ENCODE data around the gene CHAT. TPM values are rescaled to one million over a fixed set of nuclear protein-coding genes. Genes with fewer than 3 reads are reported as not detected.

CHAT gene
- polyA plus RNA-seq, 4 donors = 0.15 to 0.85 (median 0.81) TPM; not detected in 1

DNA sequence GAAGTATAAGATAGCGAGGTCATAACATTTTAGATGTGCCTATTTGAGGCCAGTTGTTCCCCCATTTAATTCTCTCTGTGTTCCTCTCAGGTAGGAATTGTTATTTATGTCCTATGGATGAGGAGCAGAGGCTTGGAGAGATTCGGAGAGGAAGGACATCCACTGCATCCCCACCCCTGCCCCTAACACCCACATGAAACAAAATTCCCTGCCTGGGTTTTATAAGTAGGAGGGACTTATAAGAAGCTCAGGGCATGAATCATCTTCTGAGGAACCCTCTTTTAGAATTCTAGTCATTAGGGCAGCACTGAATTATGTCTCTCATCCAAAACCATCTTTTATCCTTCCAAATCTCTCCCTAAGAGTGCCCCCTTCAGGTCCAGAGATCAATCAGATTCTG is 5.0 kb downstream of the CHAT start:
- no peak for FAIRE-seq
- Histone ChIP-seq H3K27me3 (ENCODE audit: control insufficient read depth in 3 of 3, insufficient read depth in 3 of 3, low read length in 3 of 3) (peaks cover 3 to 52% (median 26%) of the 10 kb centered on the region in 3 donors), H3K9me3 (ENCODE audit: control insufficient read depth in 2 of 2, insufficient read depth in 1 of 2, low read depth in 1 of 2, low read length in 1 of 2) (no peaks in the 10 kb centered on the region), H3K4me3 (ENCODE audit: low read depth in 1 of 3, low read length in 3 of 3) (no peak overlapping the region), H3K36me3 (ENCODE audit: control insufficient read depth in 3 of 3, insufficient read depth in 2 of 3, low read depth in 1 of 3, low read length in 3 of 3) (no peaks in the 10 kb centered on the region), H3K27ac (ENCODE audit: low read depth in 1 of 3, low read length in 2 of 3) (no peak overlapping the region), H3K4me1 (ENCODE audit: control insufficient read depth in 3 of 3, insufficient read depth in 2 of 3, low read depth in 1 of 3, low read length in 2 of 3) (no peaks in the 10 kb centered on the region)
- 69 to 73% (median 72%) methylated on average over 2 of the region's 2 CpGs for WGBS, 3 donors
- DNase-seq = no peak

DNA sequence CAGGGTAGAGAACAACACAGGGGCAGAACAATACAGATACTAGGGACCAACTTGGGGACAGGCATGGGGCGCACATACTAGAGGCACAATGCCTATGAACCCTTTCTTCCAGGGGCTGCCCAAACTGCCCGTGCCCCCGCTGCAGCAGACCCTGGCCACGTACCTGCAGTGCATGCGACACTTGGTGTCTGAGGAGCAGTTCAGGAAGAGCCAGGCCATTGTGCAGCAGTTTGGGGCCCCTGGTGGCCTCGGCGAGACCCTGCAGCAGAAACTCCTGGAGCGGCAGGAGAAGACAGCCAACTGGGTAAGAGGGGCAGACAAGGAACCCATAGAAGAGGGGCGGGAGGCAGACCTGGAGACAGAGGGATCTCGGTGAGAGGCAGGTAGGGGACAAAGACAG is 5.8 kb downstream of the CHAT start:
- Histone ChIP-seq H3K4me3 (ENCODE audit: low read depth in 1 of 3, low read length in 3 of 3) (no peak overlapping the region), H3K27ac (ENCODE audit: low read depth in 1 of 3, low read length in 2 of 3) (no peak overlapping the region), H3K36me3 (ENCODE audit: control insufficient read depth in 3 of 3, insufficient read depth in 2 of 3, low read depth in 1 of 3, low read length in 3 of 3) (no peaks in the 10 kb centered on the region), H3K9me3 (ENCODE audit: control insufficient read depth in 2 of 2, insufficient read depth in 1 of 2, low read depth in 1 of 2, low read length in 1 of 2) (no peaks in the 10 kb centered on the region), H3K27me3 (ENCODE audit: control insufficient read depth in 3 of 3, insufficient read depth in 3 of 3, low read length in 3 of 3) (peaks cover 0 to 46% (median 23%) of the 10 kb centered on the region in 3 donors), H3K4me1 (ENCODE audit: control insufficient read depth in 3 of 3, insufficient read depth in 2 of 3, low read depth in 1 of 3, low read length in 2 of 3) (no peaks in the 10 kb centered on the region)
- FAIRE-seq (no peak), DNase-seq (no peak)
- 62 to 66% (median 62%) methylated on average over 10 of the region's 10 CpGs for WGBS, 3 donors

DNA sequence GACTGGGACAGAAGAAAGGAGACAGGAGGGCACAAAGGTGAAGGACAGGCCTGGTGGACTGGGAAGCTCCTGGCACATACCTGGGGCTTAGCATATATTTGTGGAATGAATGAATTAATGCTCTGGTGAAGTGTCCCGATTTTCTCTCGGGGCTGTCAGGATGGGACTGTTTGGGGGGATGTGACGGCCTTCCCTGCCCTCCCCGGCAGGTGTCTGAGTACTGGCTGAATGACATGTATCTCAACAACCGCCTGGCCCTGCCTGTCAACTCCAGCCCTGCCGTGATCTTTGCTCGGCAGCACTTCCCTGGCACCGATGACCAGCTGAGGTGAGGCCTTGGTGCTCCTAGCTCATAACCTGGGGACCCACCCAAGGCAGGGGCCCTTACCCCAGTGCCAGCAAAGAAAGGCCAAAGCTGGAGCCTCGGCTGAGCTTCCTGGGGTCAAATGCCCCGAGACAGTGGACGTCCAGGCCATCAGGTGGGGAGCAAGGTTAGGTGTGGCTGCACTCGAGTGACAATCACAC is 6.5 kb downstream of the CHAT start:
- 63 to 78% (median 71%) methylated on average over 12 of the region's 12 CpGs for WGBS, 3 donors
- FAIRE-seq (no peak), DNase-seq (no peak)
- H3K4me3 ChIP-seq (ENCODE audit: low read depth in 1 of 3, low read length in 3 of 3) = no peak overlapping the region
- no peaks in the 10 kb centered on the region for H3K36me3 ChIP-seq (ENCODE audit: control insufficient read depth in 3 of 3, insufficient read depth in 2 of 3, low read depth in 1 of 3, low read length in 3 of 3)
- H3K4me1 ChIP-seq (ENCODE audit: control insufficient read depth in 3 of 3, insufficient read depth in 2 of 3, low read depth in 1 of 3, low read length in 2 of 3) = no peaks in the 10 kb centered on the region
- peaks cover 0 to 39% (median 18%) of the 10 kb centered on the region in 3 donors for H3K27me3 ChIP-seq (ENCODE audit: control insufficient read depth in 3 of 3, insufficient read depth in 3 of 3, low read length in 3 of 3)
- no peak overlapping the region for H3K27ac ChIP-seq (ENCODE audit: low read depth in 1 of 3, low read length in 2 of 3)
- no peaks in the 10 kb centered on the region for H3K9me3 ChIP-seq (ENCODE audit: control insufficient read depth in 2 of 2, insufficient read depth in 1 of 2, low read depth in 1 of 2, low read length in 1 of 2)

DNA sequence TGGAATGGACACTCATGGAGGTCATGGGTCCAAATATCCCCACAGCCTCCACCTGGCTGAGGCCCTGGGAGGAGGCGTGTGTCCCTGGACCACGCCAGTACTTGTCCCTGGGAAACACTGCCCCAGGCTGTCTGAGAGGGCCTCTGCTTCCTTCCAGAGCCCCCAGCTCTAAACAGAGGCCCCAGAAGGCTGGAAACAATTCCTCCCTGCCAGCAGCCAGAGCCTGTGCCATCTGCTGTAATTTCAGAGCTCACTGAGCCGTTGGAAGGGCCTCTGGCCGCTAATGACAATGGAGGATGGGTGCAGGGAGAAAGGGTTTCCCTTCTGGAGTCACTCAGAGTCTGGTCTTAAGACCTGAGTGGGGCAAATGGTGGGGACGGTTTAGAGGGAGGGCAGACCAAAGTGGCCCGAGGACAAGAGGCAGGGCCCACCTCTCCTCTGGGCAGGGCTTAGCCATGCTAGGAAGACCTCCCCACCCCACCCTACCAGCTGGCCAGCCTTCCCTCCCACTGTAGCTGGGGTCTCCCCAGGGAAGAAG is 7.1 kb downstream of the CHAT start:
- H3K27me3 ChIP-seq (ENCODE audit: control insufficient read depth in 3 of 3, insufficient read depth in 3 of 3, low read length in 3 of 3) = peaks cover 0 to 33% (median 14%) of the 10 kb centered on the region in 3 donors
- H3K9me3 ChIP-seq (ENCODE audit: control insufficient read depth in 2 of 2, insufficient read depth in 1 of 2, low read depth in 1 of 2, low read length in 1 of 2) = no peaks in the 10 kb centered on the region
- no peaks in the 10 kb centered on the region for H3K36me3 ChIP-seq (ENCODE audit: control insufficient read depth in 3 of 3, insufficient read depth in 2 of 3, low read depth in 1 of 3, low read length in 3 of 3)
- FAIRE-seq = no peak
- no peaks in the 10 kb centered on the region for H3K4me1 ChIP-seq (ENCODE audit: control insufficient read depth in 3 of 3, insufficient read depth in 2 of 3, low read depth in 1 of 3, low read length in 2 of 3)
- no peak overlapping the region for H3K4me3 ChIP-seq (ENCODE audit: low read depth in 1 of 3, low read length in 3 of 3)
- DNase-seq = no peak
- no peak overlapping the region for H3K27ac ChIP-seq (ENCODE audit: low read depth in 1 of 3, low read length in 2 of 3)
- 56 to 58% (median 57%) methylated on average over 6 of the region's 6 CpGs for WGBS, 3 donors

DNA sequence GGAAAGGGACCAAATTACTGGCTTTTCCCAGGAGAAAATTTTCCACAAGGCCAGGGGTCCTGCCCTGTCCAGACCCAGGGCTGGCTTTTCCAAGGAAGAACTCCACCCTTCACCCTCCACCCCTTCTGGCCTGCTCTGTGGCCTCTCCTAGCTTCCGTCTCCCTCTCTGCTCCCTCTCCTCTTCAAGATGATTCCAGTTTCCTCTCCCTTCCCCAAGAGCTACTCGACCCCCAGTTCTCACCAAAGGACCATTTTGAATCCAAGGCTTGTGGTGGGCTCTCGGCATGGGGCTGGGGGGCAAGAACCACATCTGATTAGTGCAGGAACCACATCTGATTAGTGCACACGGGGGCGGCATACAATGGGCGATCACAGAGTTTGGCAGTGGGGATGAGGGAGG is 7.7 kb downstream of the CHAT start:
- no peak overlapping the region for H3K27ac ChIP-seq (ENCODE audit: low read depth in 1 of 3, low read length in 2 of 3)
- peaks cover 0 to 26% (median 12%) of the 10 kb centered on the region in 3 donors for H3K27me3 ChIP-seq (ENCODE audit: control insufficient read depth in 3 of 3, insufficient read depth in 3 of 3, low read length in 3 of 3)
- H3K36me3 ChIP-seq (ENCODE audit: control insufficient read depth in 3 of 3, insufficient read depth in 2 of 3, low read depth in 1 of 3, low read length in 3 of 3) = no peaks in the 10 kb centered on the region
- 52 to 69% (median 59%) methylated on average over 6 of the region's 6 CpGs for WGBS, 3 donors
- FAIRE-seq (no peak), DNase-seq (no peak)
- H3K4me1 ChIP-seq (ENCODE audit: control insufficient read depth in 3 of 3, insufficient read depth in 2 of 3, low read depth in 1 of 3, low read length in 2 of 3) = no peaks in the 10 kb centered on the region
- H3K4me3 ChIP-seq (ENCODE audit: low read depth in 1 of 3, low read length in 3 of 3) = no peak overlapping the region
- H3K9me3 ChIP-seq (ENCODE audit: control insufficient read depth in 2 of 2, insufficient read depth in 1 of 2, low read depth in 1 of 2, low read length in 1 of 2) = no peaks in the 10 kb centered on the region

DNA sequence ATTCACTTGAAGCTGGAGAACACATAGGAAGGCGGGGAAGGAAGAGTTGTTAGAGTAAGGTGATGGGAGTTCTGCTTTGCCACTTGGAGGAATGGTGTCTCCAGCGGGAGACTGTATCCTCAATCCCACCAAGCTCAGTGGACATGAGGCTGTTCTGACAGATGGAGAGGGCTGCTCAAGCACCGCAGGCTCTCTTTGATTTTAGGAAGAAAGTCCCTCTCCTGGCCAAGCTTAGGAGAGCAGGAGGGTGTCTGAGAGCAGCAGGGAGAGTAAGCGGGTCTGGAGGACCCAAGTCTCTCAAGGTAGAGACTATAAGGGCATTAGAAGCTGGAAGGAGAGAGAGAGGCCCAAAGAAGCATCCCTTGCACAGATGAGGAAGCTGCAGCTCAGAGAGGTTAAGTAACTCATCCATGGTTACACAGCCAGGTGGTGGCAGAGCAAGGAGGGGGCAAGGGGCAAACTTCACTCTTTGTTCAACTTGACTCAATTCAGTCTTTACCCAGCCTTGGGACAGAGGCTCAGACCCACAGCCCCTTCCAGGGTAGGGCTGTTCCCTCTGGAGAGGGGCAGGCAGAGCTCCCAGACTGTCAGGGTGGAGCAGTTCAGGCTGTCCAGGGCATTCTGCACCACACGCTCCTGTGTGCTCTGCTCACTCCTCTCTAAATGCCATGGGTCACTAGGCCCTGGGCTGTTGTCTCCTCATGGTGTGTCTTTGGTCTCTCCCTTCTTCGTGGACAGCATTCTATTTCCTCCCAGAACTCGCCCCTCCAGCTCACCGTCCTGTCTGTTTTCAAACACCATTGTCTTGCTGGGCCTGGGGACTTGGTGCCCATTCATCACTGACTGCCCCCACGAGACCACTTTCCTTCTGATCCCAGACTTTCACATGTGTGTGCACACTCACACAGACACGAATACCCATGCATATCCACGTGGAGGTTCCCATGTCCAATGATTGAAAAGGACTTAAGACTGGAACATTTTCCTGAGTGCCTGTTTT is 8.9 kb downstream of the CHAT start:
- no peak overlapping the region for H3K27ac ChIP-seq (ENCODE audit: low read depth in 1 of 3, low read length in 2 of 3)
- H3K27me3 ChIP-seq (ENCODE audit: control insufficient read depth in 3 of 3, insufficient read depth in 3 of 3, low read length in 3 of 3) = peaks cover 0 to 16% (median 6%) of the 10 kb centered on the region in 3 donors
- FAIRE-seq = no peak
- no peaks in the 10 kb centered on the region for H3K9me3 ChIP-seq (ENCODE audit: control insufficient read depth in 2 of 2, insufficient read depth in 1 of 2, low read depth in 1 of 2, low read length in 1 of 2)
- no peaks in the 10 kb centered on the region for H3K36me3 ChIP-seq (ENCODE audit: control insufficient read depth in 3 of 3, insufficient read depth in 2 of 3, low read depth in 1 of 3, low read length in 3 of 3)
- 65 to 70% (median 70%) methylated on average over 11 of the region's 11 CpGs for WGBS, 3 donors
- no peak overlapping the region for H3K4me3 ChIP-seq (ENCODE audit: low read depth in 1 of 3, low read length in 3 of 3)
- no peak for DNase-seq
- H3K4me1 ChIP-seq (ENCODE audit: control insufficient read depth in 3 of 3, insufficient read depth in 2 of 3, low read depth in 1 of 3, low read length in 2 of 3) = no peaks in the 10 kb centered on the region

DNA sequence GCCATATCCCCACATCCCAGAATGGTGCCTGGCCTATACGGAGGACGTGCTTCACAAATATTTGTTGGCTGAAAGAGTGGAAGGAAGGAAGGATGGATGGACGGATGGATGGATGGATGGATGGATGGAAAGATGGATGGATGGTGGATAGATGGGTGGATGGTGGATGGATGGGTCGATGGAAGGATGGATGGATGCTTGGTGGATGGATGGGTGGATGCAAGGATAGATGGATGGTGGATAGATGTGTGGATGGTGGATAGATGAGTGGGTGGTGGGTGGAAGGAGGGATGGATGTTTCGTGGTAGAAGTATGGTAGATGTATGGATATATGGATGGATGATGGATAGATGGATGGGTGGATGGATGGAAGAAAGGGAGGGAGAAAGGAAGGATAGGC is 10.8 kb downstream of the CHAT start:
- H3K27me3 ChIP-seq (ENCODE audit: control insufficient read depth in 3 of 3, insufficient read depth in 3 of 3, low read length in 3 of 3) = peaks cover 0 to 10% (median under 1%) of the 10 kb centered on the region in 3 donors
- no peaks in the 10 kb centered on the region for H3K9me3 ChIP-seq (ENCODE audit: control insufficient read depth in 2 of 2, insufficient read depth in 1 of 2, low read depth in 1 of 2, low read length in 1 of 2)
- H3K27ac ChIP-seq (ENCODE audit: low read depth in 1 of 3, low read length in 2 of 3) = no peak overlapping the region
- FAIRE-seq = no peak
- no peaks in the 10 kb centered on the region for H3K36me3 ChIP-seq (ENCODE audit: control insufficient read depth in 3 of 3, insufficient read depth in 2 of 3, low read depth in 1 of 3, low read length in 3 of 3)
- WGBS, 3 donors = 61 to 82% (median 62%) methylated on average over 5 of the region's 5 CpGs
- DNase-seq = no peak
- no peak overlapping the region for H3K4me3 ChIP-seq (ENCODE audit: low read depth in 1 of 3, low read length in 3 of 3)
- no peaks in the 10 kb centered on the region for H3K4me1 ChIP-seq (ENCODE audit: control insufficient read depth in 3 of 3, insufficient read depth in 2 of 3, low read depth in 1 of 3, low read length in 2 of 3)

DNA sequence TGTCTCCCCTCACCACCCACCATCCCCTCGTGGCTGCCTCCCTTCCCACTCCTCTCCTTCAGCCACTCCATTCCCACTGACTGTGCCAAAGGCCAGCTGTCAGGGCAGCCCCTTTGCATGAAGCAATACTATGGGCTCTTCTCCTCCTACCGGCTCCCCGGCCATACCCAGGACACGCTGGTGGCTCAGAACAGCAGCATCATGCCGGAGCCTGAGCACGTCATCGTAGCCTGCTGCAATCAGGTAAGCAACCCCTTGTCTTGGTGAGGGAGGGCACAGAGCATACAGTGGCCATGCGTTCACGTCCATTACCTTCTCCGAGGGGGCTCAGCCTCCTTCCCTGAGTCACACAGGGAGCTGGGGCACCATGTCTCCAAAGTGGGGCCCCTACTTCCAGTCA is 11.6 kb downstream of the CHAT start:
- 79 to 83% (median 80%) methylated on average over 10 of the region's 10 CpGs for WGBS, 3 donors

More for the DNA sequence above, 11.6 kb downstream of the CHAT start:
- H3K4me1 ChIP-seq (ENCODE audit: control insufficient read depth in 3 of 3, insufficient read depth in 2 of 3, low read depth in 1 of 3, low read length in 2 of 3) = no peaks in the 10 kb centered on the region
- peaks cover 0 to 9% (median 0%) of the 10 kb centered on the region in 3 donors for H3K27me3 ChIP-seq (ENCODE audit: control insufficient read depth in 3 of 3, insufficient read depth in 3 of 3, low read length in 3 of 3)
- no peak overlapping the region for H3K27ac ChIP-seq (ENCODE audit: low read depth in 1 of 3, low read length in 2 of 3)
- no peaks in the 10 kb centered on the region for H3K36me3 ChIP-seq (ENCODE audit: control insufficient read depth in 3 of 3, insufficient read depth in 2 of 3, low read depth in 1 of 3, low read length in 3 of 3)
- H3K9me3 ChIP-seq (ENCODE audit: control insufficient read depth in 2 of 2, insufficient read depth in 1 of 2, low read depth in 1 of 2, low read length in 1 of 2) = no peaks in the 10 kb centered on the region
- no peak overlapping the region for H3K4me3 ChIP-seq (ENCODE audit: low read depth in 1 of 3, low read length in 3 of 3)
- FAIRE-seq (no peak), DNase-seq (no peak)
